A673 (cell line): ENCODE measurements around the gene GRID1. TPM values are rescaled to one million over a fixed set of nuclear protein-coding genes. Genes with fewer than 3 reads are reported as not detected.

Experiments
- BruUV-seq: library from RNA; stranded (reverse); fragments of 400-500 nt; replicated peaks from 2 replicates; lab custom pipeline; 2021; lab: Mats Ljungman, UMichigan
- CTCF ChIA-PET: fragments of 300-600 bp; sonication (Branson Sonifier 250); formaldehyde crosslinking; loops from one replicate; lab custom pipeline; 2022; ENCODE audit warnings: antibody characterized with exemption; lab: Charles Lee
- POLR2A ChIA-PET: fragments of 300-600 bp; sonication (Branson Sonifier 250); formaldehyde crosslinking; loops from one replicate; lab custom pipeline; 2022; ENCODE audit warnings: antibody characterized with exemption; ENCODE audit not compliant: low non-redundant PET; lab: Charles Lee
- DNase-seq: peaks from one replicate; pipeline ENCODE4 v3.0.0-alpha.2; 2015; ENCODE audit warnings: low spot score
- H3K27ac ChIP-seq: fragments of 200-600 bp; sonication (generic); 2 replicates; pipeline ENCODE4 v1.5.1; 2016; ENCODE audit warnings: mixed run types, low read depth, mild to moderate bottlenecking, mixed read lengths, antibody characterized with exemption, low read length; ENCODE audit not compliant: poor library complexity, severe bottlenecking
- H3K27me3 ChIP-seq: fragments of 200-600 bp; sonication (generic); replicated peaks from 2 replicates; pipeline ENCODE4 v1.6.1; 2017; ENCODE audit warnings: mixed run types, low read depth, mild to moderate bottlenecking, mixed read lengths, antibody characterized with exemption, low read length; ENCODE audit not compliant: insufficient read depth, poor library complexity
- H3K36me3 ChIP-seq: fragments of 200-600 bp; sonication (generic); 2 replicates; pipeline ENCODE4 v1.6.1; 2016; ENCODE audit warnings: mixed run types, mild to moderate bottlenecking, mixed read lengths, antibody characterized with exemption, low read length; ENCODE audit not compliant: insufficient read depth, poor library complexity, severe bottlenecking
- H3K4me1 ChIP-seq: fragments of 200-600 bp; sonication (generic); 2 replicates; pipeline ENCODE4 v1.6.1; 2017; ENCODE audit warnings: mixed run types, mild to moderate bottlenecking, mixed read lengths, antibody characterized with exemption, low read length; ENCODE audit not compliant: insufficient read depth, poor library complexity, severe bottlenecking
- H3K4me3 ChIP-seq: fragments of 200-600 bp; sonication (generic); 2 replicates; pipeline ENCODE4 v1.5.1; 2016; ENCODE audit warnings: low read depth, mixed run types, mild to moderate bottlenecking, mixed read lengths, low read length; ENCODE audit not compliant: poor library complexity, severe bottlenecking
- H3K9me3 ChIP-seq: fragments of 200-600 bp; sonication (generic); 2 replicates; pipeline ENCODE4 v1.6.1; 2016; ENCODE audit warnings: mixed run types, low read depth, mild to moderate bottlenecking, mixed read lengths, antibody characterized with exemption, low read length; ENCODE audit not compliant: poor library complexity, severe bottlenecking
- EZH2 ChIP-seq: fragments of 200-600 bp; sonication (generic); IDR thresholded peaks from 2 replicates; pipeline ENCODE4 v1.6.1; 2017; ENCODE audit warnings: borderline replicate concordance, low read depth, mild to moderate bottlenecking, mixed read lengths, antibody characterized with exemption, low read length; ENCODE audit not compliant: poor library complexity, severe bottlenecking
- intact Hi-C: fragments of 100-400 bp; cut with micrococcal nuclease; formaldehyde crosslinking; loops from one replicate; pipeline ENCODE4 v1.10.0; 2022; ENCODE audit not compliant: unreplicated experiment
- total RNA-seq: library from RNA; stranded (reverse); gene quantifications from 2 replicates; pipeline ENCODE4 v1.2.3, GENCODE V29; 2021
- TF ChIP-seq, protein P1 (sequence below): fragments of 300-800, 200-600 bp; sonication (generic); conservative IDR thresholded peaks from 2 replicates; pipeline ENCODE4 v1.5.1; 2017; ENCODE audit warnings: low read depth, mild to moderate bottlenecking, antibody characterized with exemption, low read length, moderate library complexity, mixed read lengths

The GRID1 gene
- total RNA-seq, 1 experiment from 2014 or later: not detected

DNA sequence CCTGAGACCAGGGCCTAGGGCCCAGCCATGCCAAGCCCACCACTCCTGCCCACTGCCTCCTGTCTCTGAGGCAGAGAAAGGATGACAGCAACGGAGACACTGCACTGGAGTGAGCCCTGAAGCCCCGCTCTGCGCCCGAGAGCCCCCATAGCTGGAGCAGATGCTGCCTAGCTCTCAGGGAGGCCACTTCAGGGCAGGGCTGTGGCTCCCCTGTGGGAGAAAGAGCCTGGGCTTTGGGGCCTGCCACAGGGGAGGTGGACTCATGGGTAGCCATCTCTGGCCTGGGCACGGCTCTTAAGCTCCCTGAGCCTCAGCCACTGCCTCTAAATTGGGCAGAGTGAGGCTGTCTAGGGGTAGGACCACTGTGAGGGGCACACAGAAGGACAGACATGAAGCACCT is 214.2 kb downstream of the GRID1 start:
- no peak overlapping the region for H3K27ac ChIP-seq
- H3K36me3 ChIP-seq: no peaks in the 10 kb centered on the region
- DNase-seq: no peak
- intact Hi-C loops: no loop called here
- CTCF ChIA-PET: no interaction called here
- no peak overlapping the region for H3K4me3 ChIP-seq
- H3K9me3 ChIP-seq: no peaks in the 10 kb centered on the region
- H3K27me3 ChIP-seq: peaks cover 14% of the 10 kb centered on the region
- no peaks in the 10 kb centered on the region for H3K4me1 ChIP-seq
- no peak for TF ChIP-seq EZH2
- TF ChIP-seq, protein P1, sequence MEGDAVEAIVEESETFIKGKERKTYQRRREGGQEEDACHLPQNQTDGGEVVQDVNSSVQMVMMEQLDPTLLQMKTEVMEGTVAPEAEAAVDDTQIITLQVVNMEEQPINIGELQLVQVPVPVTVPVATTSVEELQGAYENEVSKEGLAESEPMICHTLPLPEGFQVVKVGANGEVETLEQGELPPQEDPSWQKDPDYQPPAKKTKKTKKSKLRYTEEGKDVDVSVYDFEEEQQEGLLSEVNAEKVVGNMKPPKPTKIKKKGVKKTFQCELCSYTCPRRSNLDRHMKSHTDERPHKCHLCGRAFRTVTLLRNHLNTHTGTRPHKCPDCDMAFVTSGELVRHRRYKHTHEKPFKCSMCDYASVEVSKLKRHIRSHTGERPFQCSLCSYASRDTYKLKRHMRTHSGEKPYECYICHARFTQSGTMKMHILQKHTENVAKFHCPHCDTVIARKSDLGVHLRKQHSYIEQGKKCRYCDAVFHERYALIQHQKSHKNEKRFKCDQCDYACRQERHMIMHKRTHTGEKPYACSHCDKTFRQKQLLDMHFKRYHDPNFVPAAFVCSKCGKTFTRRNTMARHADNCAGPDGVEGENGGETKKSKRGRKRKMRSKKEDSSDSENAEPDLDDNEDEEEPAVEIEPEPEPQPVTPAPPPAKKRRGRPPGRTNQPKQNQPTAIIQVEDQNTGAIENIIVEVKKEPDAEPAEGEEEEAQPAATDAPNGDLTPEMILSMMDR: no peak
- POLR2A ChIA-PET: no interaction called here
- no TSS peak for BruUV-seq

- no peak for DNase-seq
- intact Hi-C loops: no loop called here
- POLR2A ChIA-PET: no interaction called here
Observed at GRCh38 chr10:86151613-86152012, 215.0 kb downstream of the GRID1 start.

GRCh38 chr10:86149257-86149656 is 217.3 kb downstream of the GRID1 start:
- no peak for TF ChIP-seq EZH2
- TF ChIP-seq, protein P1: no peak
- ChIA-PET POLR2A (no interaction called here), CTCF (interaction anchor here (0.6 kb wide), 1 partner anchor 760 kb away, joined by 3 read pairs; no protein-coding TSS in a partner anchor)
- no peak overlapping the region for H3K27ac ChIP-seq
- no peaks in the 10 kb centered on the region for H3K4me1 ChIP-seq
- intact Hi-C loops: no loop called here
- H3K27me3 ChIP-seq: peaks cover 20% of the 10 kb centered on the region
- DNase-seq: no peak
- no peaks in the 10 kb centered on the region for H3K9me3 ChIP-seq
- no peak overlapping the region for H3K4me3 ChIP-seq
- H3K36me3 ChIP-seq: no peaks in the 10 kb centered on the region
- no TSS peak for BruUV-seq

More at GRCh38 chr10:86151613-86152012, 215.0 kb downstream of the GRID1 start:
- CTCF ChIA-PET: no interaction called here
- peaks cover 14% of the 10 kb centered on the region for H3K27me3 ChIP-seq
- no peak overlapping the region for H3K4me3 ChIP-seq
- H3K27ac ChIP-seq: no peak overlapping the region
- H3K36me3 ChIP-seq: no peaks in the 10 kb centered on the region
- TF ChIP-seq, protein P1: no peak
- no peak for TF ChIP-seq EZH2
- BruUV-seq: no TSS peak
- no peaks in the 10 kb centered on the region for H3K9me3 ChIP-seq
- H3K4me1 ChIP-seq: no peaks in the 10 kb centered on the region
